ENCODE measurements around the gene CXCL14. TPM values are rescaled to one million over a fixed set of nuclear protein-coding genes. Genes with fewer than 3 reads are reported as not detected.

Gene CXCL14
- not detected in 2 replicates for polyA plus RNA-seq (2011; rRNA removed)
- polyA minus RNA-seq (2011; rRNA and poly(A)+ RNA removed), result not detected in 2 replicates

- Histone ChIP-seq H3K4me3 (ENCODE audit: low read depth, low read length) (peak within 1 kb of the TSS; percentile 34), H3K27ac (ENCODE audit: low read depth, low read length) (no peak within 1 kb of the TSS), H3K9me3 (ENCODE audit: control insufficient read depth, insufficient read depth, low read length) (peaks cover 6% of the 10 kb centered on the region; the same call in 1 of the 2 replicates), H3K27me3 (ENCODE audit: control insufficient read depth, insufficient read depth, low read length) (peaks cover 46% of the 10 kb centered on the region)
- DNase-seq (ENCODE audit: low read depth, low spot score), result no peak
- no peak for TF ChIP-seq CTCF (IDR thresholded peaks at IDR 0.05; ENCODE audit: low read depth, low read length)
- CTCF ChIA-PET, result interaction anchor here (1.0 to 1.8 kb wide), 3 partner anchors 12 to 113 kb away, joined by 6 to 11 read pairs (median 7); no protein-coding TSS in a partner anchor
- POLR2A ChIA-PET, result no interaction called here
These were observed at the start of gene CXCL14 for GRCh38 chr5:135578685-135579341. TSS of gene CXCL14 (minus strand) at chr5:135578991. CDS start at chr5:135578778, 213 bp downstream.

- Histone ChIP-seq H3K27ac (ENCODE audit: low read depth, low read length) (no peak overlapping the region), H3K9me3 (ENCODE audit: control insufficient read depth, insufficient read depth, low read length) (no peaks in the 10 kb centered on the region), H3K4me3 (ENCODE audit: low read depth, low read length) (no peak overlapping the region), H3K27me3 (ENCODE audit: control insufficient read depth, insufficient read depth, low read length) (no peaks in the 10 kb centered on the region)
- ChIA-PET POLR2A (no interaction called here), CTCF (no interaction called here)
- DNase-seq (ENCODE audit: low read depth, low spot score), result no peak
- TF ChIP-seq CTCF (IDR thresholded peaks at IDR 0.05; ENCODE audit: low read depth, low read length), result no peak
These were observed 47.8 kb upstream of the CXCL14 start for GRCh38 chr5:135626636-135627035.

GRCh38 chr5:135625961-135626360 lies 47.2 kb upstream of the CXCL14 start:
- Histone ChIP-seq H3K4me3 (ENCODE audit: low read depth, low read length) (no peak overlapping the region), H3K27ac (ENCODE audit: low read depth, low read length) (no peak overlapping the region), H3K9me3 (ENCODE audit: control insufficient read depth, insufficient read depth, low read length) (no peaks in the 10 kb centered on the region), H3K27me3 (ENCODE audit: control insufficient read depth, insufficient read depth, low read length) (no peaks in the 10 kb centered on the region)
- DNase-seq (ENCODE audit: low read depth, low spot score), result no peak
- ChIA-PET CTCF (no interaction called here), POLR2A (no interaction called here)
- no peak for TF ChIP-seq CTCF (IDR thresholded peaks at IDR 0.05; ENCODE audit: low read depth, low read length)

GRCh38 chr5:135625486-135625885 lies 46.7 kb upstream of the CXCL14 start:
- no peak for TF ChIP-seq CTCF (IDR thresholded peaks at IDR 0.05; ENCODE audit: low read depth, low read length)
- Histone ChIP-seq H3K9me3 (ENCODE audit: control insufficient read depth, insufficient read depth, low read length) (no peaks in the 10 kb centered on the region), H3K4me3 (ENCODE audit: low read depth, low read length) (no peak overlapping the region), H3K27ac (ENCODE audit: low read depth, low read length) (no peak overlapping the region), H3K27me3 (ENCODE audit: control insufficient read depth, insufficient read depth, low read length) (no peaks in the 10 kb centered on the region)
- no peak for DNase-seq (ENCODE audit: low read depth, low spot score)
- CTCF ChIA-PET, result no interaction called here
- POLR2A ChIA-PET, result no interaction called here

- H3K27me3 ChIP-seq (ENCODE audit: control insufficient read depth, insufficient read depth, low read length), result no peaks in the 10 kb centered on the region
- H3K9me3 ChIP-seq (ENCODE audit: control insufficient read depth, insufficient read depth, low read length), result no peaks in the 10 kb centered on the region
- no peak overlapping the region for H3K27ac ChIP-seq (ENCODE audit: low read depth, low read length)
- ChIA-PET CTCF (no interaction called here), POLR2A (no interaction called here)
- no peak for TF ChIP-seq CTCF (IDR thresholded peaks at IDR 0.05; ENCODE audit: low read depth, low read length)
- no peak overlapping the region for H3K4me3 ChIP-seq (ENCODE audit: low read depth, low read length)
- DNase-seq (ENCODE audit: low read depth, low spot score), result no peak
These were observed 46.3 kb upstream of the CXCL14 start for GRCh38 chr5:135625061-135625460.

Data from AG04450 (cell line).